Renal cortical epithelial cell (primary cell): ENCODE results near the gene RCAN1. TPM values are rescaled to one million over a fixed set of nuclear protein-coding genes. Genes with fewer than 3 reads are reported as not detected.
A peak's percentile ranks its signal among the peaks of the same experiment; 100 is the strongest.

Source experiments
- DNase-seq: peaks from one replicate; pipeline ENCODE4 v3.0.0-alpha.2; 2011; ENCODE audit warnings: low read depth
- total RNA-seq: library from RNA; depleted of rRNA; stranded (reverse); fragments of >200 nt; gene quantifications from 2 replicates; pipeline ENCODE4 v1.2.3, GENCODE V29; 2014

RCAN1 gene
- total RNA-seq, 1 donor from 2014 or later = 113 TPM

GRCh38 chr21:34598931-34599400 lies 15.9 kb downstream of the RCAN1 start:
- DNase-seq = peak; percentile 31

GRCh38 chr21:34597406-34597805 lies 17.5 kb downstream of the RCAN1 start:
- no peak for DNase-seq

DNA sequence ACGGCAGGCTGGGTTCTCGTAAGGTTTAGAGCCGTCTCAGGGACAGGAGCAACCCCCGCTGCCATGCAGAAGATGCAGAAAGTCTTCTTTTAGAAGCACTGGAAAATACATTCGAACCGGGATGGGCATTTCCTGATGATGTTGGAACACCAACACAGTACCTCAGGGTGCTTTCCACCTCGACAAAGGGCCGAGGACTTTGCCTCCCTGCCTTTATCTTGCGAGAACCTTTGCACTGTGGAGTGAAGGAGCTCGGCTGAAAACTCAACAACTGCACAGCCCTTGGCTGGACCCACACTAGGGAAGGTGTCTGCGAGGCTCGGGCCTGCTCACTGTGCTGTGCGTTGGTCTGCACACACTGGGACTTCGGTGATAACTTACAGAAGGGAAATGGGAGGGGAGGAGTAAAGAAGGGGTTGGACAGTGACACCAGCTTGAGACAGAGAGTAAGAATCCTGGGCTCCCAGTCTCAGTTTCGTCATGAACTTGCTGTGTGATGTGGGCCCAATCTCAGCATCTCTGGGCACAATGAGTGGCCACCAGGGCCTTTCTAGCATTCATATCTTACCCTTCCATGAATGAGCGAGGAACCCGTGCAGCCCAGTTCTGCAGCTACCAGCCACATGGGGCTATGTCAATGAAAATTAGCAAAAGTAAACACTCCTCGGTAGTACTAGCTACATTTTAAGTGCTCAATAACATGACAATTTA lies 18.2 kb downstream of the RCAN1 start:
- no peak for DNase-seq

GRCh38 chr21:34595457-34595856 lies 19.5 kb downstream of the RCAN1 start:
- peak; percentile 17 for DNase-seq

GRCh38 chr21:34594566-34595234 lies 20.2 kb downstream of the RCAN1 start:
- no peak for DNase-seq

GRCh38 chr21:34593954-34594531 lies 20.9 kb downstream of the RCAN1 start:
- no peak for DNase-seq

- DNase-seq = no peak
Observed at GRCh38 chr21:34593423-34593822, 21.5 kb downstream of the RCAN1 start.

DNA sequence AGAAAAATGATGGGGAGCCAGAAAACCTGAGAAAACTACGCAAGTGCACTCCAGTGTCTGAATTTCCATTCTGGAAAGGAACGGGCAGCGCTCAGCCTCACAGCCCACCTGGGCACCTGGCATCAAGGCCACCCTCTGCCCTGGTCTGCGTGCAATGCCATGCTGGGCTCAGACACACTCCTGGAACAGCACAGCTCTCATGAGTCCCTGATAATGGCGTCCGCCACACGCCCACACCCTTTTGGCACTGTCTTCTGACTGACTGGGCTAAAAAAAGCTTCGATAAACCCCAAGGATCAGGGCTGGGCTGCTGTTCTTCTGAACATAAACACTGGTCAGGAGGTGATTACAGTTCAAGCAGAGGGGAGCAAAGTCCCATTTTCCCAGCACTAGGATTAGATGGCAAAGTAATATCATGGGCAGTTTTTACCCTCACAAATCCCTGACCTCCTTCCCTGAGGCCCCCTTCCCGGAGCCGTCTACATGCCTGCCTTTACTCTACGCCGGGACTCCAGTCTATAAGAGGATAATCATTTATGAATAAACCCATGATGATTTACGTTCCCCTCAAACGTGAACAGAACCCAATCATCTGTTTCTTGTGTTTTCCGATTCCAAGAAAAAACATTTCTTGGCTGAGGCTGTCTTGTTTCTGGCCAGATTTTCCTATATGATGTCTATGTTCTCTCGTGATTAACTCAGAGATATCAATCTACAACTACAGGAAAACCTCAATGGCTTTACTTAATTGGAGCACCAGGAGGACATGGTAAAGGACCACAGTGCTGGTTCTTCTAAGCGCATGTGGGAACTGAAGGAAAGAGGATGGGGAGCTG lies 22.6 kb downstream of the RCAN1 start:
- DNase-seq = no peak

DNA sequence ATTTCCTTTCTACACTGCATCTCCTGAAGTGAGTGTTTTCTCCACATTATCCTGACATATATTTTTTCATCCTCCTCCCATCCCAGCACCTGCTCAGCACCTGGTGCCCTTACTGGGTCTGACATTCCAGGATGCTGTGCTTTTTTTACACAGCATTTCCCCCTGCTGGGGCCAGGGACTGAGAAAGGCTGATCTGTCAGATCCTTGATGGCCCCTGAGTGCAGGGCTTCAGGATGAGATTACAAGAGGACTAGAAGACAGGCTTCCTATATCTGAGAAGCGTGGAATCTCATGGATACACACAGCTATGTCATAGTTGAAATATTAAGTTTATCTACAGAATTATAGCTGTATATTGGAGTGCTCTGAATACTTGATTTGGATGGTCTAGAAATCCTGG lies 24.4 kb downstream of the RCAN1 start:
- no peak for DNase-seq

GRCh38 chr21:34589511-34590282 lies 25.2 kb downstream of the RCAN1 start:
- no peak for DNase-seq

DNA sequence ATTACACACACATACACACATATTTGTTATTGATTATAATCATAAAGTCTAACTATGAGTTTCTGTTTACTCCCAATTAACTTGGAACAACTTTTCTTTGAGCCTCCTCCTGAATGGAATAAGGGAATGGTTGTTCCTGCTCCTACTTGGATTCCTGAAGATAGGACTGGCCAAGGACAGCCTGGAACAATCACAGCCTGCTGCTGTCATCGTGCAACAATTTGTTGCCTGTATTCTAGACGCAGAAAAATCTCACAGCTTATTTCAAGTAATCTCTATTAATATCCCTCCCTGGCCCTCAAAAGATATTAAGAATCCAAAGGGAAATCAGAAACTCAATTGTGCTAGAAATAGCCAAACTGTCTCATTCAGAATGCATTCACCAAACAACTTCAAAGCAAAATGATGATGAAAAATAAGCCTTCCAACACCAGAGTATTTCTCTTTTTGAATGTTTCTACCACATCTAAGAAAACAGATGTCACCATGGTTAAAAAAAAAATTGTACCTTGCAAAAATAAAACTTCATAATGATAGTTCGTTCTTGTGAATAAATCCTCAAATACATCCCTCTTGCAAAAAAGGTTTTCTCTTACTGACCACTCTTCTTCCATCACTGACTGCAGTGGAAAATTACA lies 30.9 kb downstream of the RCAN1 start:
- DNase-seq = no peak

- peak; percentile 31 for DNase-seq
Observed at GRCh38 chr21:34582506-34583150, 32.3 kb downstream of the RCAN1 start.

- DNase-seq = no peak
Observed at GRCh38 chr21:34580181-34580700, 34.7 kb downstream of the RCAN1 start.

DNA sequence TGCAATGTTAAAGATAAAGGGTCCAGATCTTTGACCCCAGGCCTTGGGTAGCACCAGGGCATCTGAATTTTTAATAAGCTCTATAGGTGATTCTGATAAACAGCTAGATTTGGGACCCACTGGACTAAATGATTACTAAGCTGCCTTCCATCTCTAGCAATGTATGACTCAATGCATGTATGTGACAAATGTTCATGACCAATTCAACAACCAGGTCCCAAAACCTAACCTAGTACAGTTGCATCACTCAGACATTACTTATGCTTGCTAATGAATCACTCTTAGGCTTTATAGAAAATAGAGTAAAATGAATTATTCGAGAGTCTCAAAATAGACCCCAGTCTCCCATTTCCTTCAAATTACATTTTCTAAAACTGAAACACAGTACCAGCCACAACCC lies 35.5 kb downstream of the RCAN1 start:
- DNase-seq = peak; percentile 61

DNA sequence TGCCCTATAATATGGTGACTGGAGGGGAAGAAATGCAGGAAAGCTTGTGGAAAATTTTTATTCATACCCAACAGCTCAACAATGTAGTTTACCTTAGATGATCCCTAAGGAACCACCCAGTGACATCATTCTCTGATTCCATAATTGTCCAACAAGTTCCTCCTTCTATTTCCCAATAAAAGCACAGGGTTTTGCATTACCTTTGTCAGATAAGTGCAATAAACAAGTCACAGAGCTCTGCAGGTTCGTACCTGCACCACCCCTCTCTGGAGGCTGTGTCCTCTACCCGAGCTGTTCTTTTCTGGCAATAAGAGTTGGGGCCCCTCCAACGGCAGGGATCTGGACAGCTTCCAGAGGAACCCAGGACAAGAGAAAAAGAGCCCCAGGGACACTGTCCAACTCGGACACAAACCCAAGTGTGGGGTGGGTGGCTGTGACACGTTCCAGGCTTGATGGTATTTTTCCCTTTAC lies 38.8 kb downstream of the RCAN1 start:
- DNase-seq = peak; percentile 29

DNA sequence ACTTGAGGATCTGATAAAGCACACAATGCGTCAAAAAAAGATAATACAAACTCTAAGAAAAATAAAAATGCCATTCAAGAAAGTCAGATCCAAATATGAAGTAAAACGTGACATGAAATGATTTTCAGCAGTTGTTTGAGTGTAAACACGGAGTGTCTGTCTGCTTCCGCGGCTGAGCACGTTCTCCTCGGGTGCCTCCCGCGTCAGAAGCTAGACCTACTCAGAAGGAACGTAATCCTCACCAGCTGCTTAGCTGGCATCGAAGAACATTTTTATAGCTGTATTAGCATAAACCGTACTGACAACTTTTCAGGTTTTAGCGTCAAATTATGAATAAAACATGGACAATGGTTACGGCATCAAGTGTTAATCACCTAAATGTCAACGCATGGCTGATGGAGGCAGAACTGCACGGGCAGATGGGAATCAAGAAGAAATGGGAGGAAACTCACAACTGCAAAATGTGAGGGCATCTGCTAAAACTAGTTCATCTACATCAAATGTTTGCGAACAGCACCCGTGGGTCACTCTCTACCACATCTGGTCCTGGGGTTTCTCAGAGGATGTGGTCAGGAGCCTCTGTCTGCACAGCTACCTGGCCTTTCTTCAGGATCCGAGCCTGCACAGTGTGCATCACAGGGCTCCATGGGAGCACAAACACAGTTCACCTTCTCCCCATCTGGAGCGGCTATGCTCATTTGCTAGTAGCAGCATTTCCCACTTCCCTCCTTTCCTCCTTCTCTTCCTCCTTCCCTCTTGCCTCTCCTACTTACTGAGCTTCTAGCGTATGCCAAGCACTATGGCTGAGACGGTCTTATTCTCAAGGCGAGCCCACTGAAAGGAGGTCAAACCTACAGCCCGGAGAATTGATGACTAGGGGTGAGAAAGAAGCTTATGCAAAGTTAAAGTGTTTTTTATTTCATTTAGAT lies 40.0 kb downstream of the RCAN1 start:
- no peak for DNase-seq

- no peak for DNase-seq
Observed at GRCh38 chr21:34571994-34572393, 42.9 kb downstream of the RCAN1 start.

GRCh38 chr21:34570313-34570712 lies 44.6 kb downstream of the RCAN1 start:
- DNase-seq = no peak
